Caki2 (cell line): ENCODE data around the gene GHSR. TPM values are rescaled to one million over a fixed set of nuclear protein-coding genes. Genes with fewer than 3 reads are reported as not detected.

Experiments
- DNase-seq: peaks from one replicate; pipeline ENCODE4 v3.0.0-alpha.2; 2015; ENCODE audit warnings: low read depth
- in situ Hi-C: cut with HindIII; loops from 2 replicates; pipeline ENCODE4 v1.10.0; 2016; ENCODE audit warnings: low sequenced_read_pairs, low pct_unique_long_range_greater_than_20kb, mixed read lengths
- total RNA-seq: library from RNA; depleted of rRNA; stranded (reverse); fragments of >200 nt; shearing (Covaris generic); gene quantifications from 2 replicates; pipeline ENCODE4 v1.2.3, GENCODE V29; 2014; ENCODE audit warnings: low replicate concordance

Gene GHSR
- total RNA-seq, 1 experiment from 2014 or later: not detected

GRCh38 chr3:172444821-172445220, 3.4 kb downstream of the GHSR start:
- in situ Hi-C loops: no loop called here
- DNase-seq: no peak

- DNase-seq: no peak
- in situ Hi-C loops: no loop called here
Measured at GRCh38 chr3:172442606-172443005, 5.7 kb downstream of the GHSR start.

GRCh38 chr3:172441581-172441980, 6.7 kb downstream of the GHSR start:
- no peak for DNase-seq
- in situ Hi-C loops: no loop called here

- in situ Hi-C loops: no loop called here
- DNase-seq: no peak
Measured at GRCh38 chr3:172438186-172438585, 10.1 kb downstream of the GHSR start.

- no peak for DNase-seq
Measured at GRCh38 chr3:172437713-172438112, 10.5 kb downstream of the GHSR start.

GRCh38 chr3:172415323-172415722, 32.9 kb downstream of the GHSR start:
- in situ Hi-C loops: no loop called here
- DNase-seq: no peak

More at GRCh38 chr3:172437713-172438112, 10.5 kb downstream of the GHSR start:
- in situ Hi-C loops: no loop called here

- in situ Hi-C loops: no loop called here
- no peak for DNase-seq
Measured at GRCh38 chr3:172411478-172411947, 36.7 kb downstream of the GHSR start.

GRCh38 chr3:172410702-172411477, 37.4 kb downstream of the GHSR start:
- DNase-seq: no peak
- in situ Hi-C loops: no loop called here

- in situ Hi-C loops: no loop called here
- DNase-seq: no peak
Measured at GRCh38 chr3:172407872-172408271, 40.4 kb downstream of the GHSR start.

GRCh38 chr3:172405914-172406313, 42.3 kb downstream of the GHSR start:
- DNase-seq: no peak
- in situ Hi-C loops: no loop called here

- in situ Hi-C loops: no loop called here
- DNase-seq: no peak
Measured at GRCh38 chr3:172404237-172404962, 43.9 kb downstream of the GHSR start.

- in situ Hi-C loops: no loop called here
- no peak for DNase-seq
Measured at GRCh38 chr3:172402892-172403643, 45.2 kb downstream of the GHSR start.

- in situ Hi-C loops: no loop called here
- DNase-seq: no peak
Measured at GRCh38 chr3:172402090-172402489, 46.2 kb downstream of the GHSR start.

- in situ Hi-C loops: no loop called here
- no peak for DNase-seq
Measured at GRCh38 chr3:172398484-172398883, 49.8 kb downstream of the GHSR start.

- in situ Hi-C loops: no loop called here
- no peak for DNase-seq
Measured at GRCh38 chr3:172397716-172398405, 50.4 kb downstream of the GHSR start.

- in situ Hi-C loops: no loop called here
Measured at GRCh38 chr3:172396400-172396799, 51.9 kb downstream of the GHSR start.

GRCh38 chr3:172394692-172395091, 53.6 kb downstream of the GHSR start:
- in situ Hi-C loops: no loop called here

More at GRCh38 chr3:172396400-172396799, 51.9 kb downstream of the GHSR start:
- DNase-seq: no peak

More at GRCh38 chr3:172394692-172395091, 53.6 kb downstream of the GHSR start:
- no peak for DNase-seq
